Tibial nerve (tissue), 3 donors: ENCODE measurements around the gene DNM3.

ENCODE experiments used
- CTCF ChIP-seq, 5 experiments: fragments of 200-600 bp in 3 of 5; fragments of 450-650 bp in 2 of 5; sonication (generic) in 3 of 5; IDR thresholded peaks; one replicate each; pipeline ENCODE4 v1.5.1; 2016 to 2019; ENCODE audit warnings: antibody characterized with exemption in 5 of 5, mild to moderate bottlenecking in 3 of 5, moderate library complexity in 2 of 5
- POLR2A ChIP-seq, 2 donors: fragments of 450-650 bp; IDR thresholded peaks; one replicate each; pipeline ENCODE4 v1.6.1; 2017; ENCODE audit warnings: antibody characterized with exemption in 2 of 2, mild to moderate bottlenecking in 2 of 2, moderate library complexity in 2 of 2

GRCh38 chr1:172460887-172461315 lies 619.6 kb downstream of the DNM3 start:
- no peak for TF ChIP-seq CTCF (IDR thresholded peaks at IDR 0.05)
- TF ChIP-seq POLR2A (IDR thresholded peaks at IDR 0.05), result no peak
